ENCODE results near the gene FAM156A. TPM values are rescaled to one million over a fixed set of nuclear protein-coding genes. Genes with fewer than 3 reads are reported as not detected.

The FAM156A gene
- total RNA-seq, 1 donor from 2014 or later = 24.1 TPM

DNA sequence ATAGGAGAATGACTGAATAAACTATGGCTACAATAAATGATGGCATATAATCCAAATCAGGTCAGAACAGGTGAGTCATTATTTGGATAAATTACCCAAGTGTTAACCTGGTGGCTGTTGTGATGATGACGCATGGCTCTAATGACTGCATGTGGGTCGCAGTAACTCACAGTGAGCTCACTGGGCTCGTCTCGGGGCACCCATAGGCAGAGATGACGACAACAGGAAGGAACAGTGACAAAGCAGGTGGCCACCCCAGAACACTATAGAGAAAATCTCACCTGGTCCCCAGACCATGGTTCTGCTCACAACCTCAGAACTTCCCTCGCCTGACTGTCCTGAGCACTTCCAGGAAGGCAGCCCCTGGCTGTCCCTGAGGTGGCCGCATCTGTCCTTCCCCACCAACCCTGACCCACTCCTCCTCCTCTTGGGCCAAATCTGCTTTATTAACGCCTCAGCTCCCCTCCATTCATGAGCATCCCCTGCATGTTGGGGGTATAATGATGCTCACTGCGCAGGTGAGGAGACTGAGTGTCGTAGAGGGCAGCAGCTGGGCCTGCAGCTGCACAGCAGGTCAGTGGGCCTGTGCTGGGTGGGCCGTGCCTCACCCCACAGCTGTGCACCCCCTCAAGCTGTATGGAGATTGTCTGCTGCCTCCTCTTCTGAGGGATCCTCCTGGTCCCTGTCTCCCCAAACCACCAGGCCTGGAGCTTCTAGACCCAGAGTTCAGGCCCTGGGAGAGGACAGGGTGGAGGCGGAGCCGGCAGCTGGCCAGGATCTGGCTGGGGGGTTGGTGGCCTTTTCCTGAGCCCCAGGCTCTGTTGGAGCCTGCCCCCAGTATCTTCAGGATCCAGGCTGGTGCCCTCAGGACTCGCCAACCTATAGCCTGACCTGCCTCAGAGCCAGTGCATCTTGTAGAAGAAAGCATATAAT lies 30.9 kb upstream of the FAM156A start:
- H3K9me3 Mint-ChIP-seq (ENCODE audit: unreplicated experiment) = no peaks in the 10 kb centered on the region
- no peak overlapping the region for H3K27ac Mint-ChIP-seq (ENCODE audit: unreplicated experiment)
- FAIRE-seq (no peak), DNase-seq (ENCODE audit: low read depth) (peak; percentile 17)
- peaks cover 10% of the 10 kb centered on the region for H3K4me1 ChIP-seq (ENCODE audit: insufficient read depth, low read length)
- no peaks in the 10 kb centered on the region for H4K20me1 ChIP-seq (ENCODE audit: insufficient read depth, low read length)
- H3K9ac ChIP-seq (ENCODE audit: low read length) = no peak overlapping the region
- H3K79me2 ChIP-seq (ENCODE audit: insufficient read depth, low read length) = peaks cover 17% of the 10 kb centered on the region
- no peaks in the 10 kb centered on the region for H3K27me3 Mint-ChIP-seq (ENCODE audit: low read depth, unreplicated experiment)
- no peaks in the 10 kb centered on the region for H3K36me3 ChIP-seq (ENCODE audit: insufficient read depth, low read length)
- no peaks in the 10 kb centered on the region for H3K9me3 ChIP-seq (ENCODE audit: insufficient read depth, low read depth, low read length)
- no peaks in the 10 kb centered on the region for H3K36me3 Mint-ChIP-seq (ENCODE audit: low read depth, unreplicated experiment)
- H2AFZ ChIP-seq (ENCODE audit: low read depth, low read length) = no peak overlapping the region
- peak overlapping the region; percentile 12 for H3K27ac ChIP-seq (ENCODE audit: low read depth, low read length)
- H3K4me1 Mint-ChIP-seq (ENCODE audit: low read depth, unreplicated experiment) = peaks cover 7% of the 10 kb centered on the region
- H3K4me3 Mint-ChIP-seq (ENCODE audit: unreplicated experiment) = no peak overlapping the region
- H3K4me3 ChIP-seq (ENCODE audit: insufficient read depth, low read depth, low read length) = no peak overlapping the region
- H3K4me2 ChIP-seq (ENCODE audit: low read length) = no peak overlapping the region
- H3K27me3 ChIP-seq (ENCODE audit: insufficient read depth, low read length) = no peaks in the 10 kb centered on the region
- TF ChIP-seq, protein P1, sequence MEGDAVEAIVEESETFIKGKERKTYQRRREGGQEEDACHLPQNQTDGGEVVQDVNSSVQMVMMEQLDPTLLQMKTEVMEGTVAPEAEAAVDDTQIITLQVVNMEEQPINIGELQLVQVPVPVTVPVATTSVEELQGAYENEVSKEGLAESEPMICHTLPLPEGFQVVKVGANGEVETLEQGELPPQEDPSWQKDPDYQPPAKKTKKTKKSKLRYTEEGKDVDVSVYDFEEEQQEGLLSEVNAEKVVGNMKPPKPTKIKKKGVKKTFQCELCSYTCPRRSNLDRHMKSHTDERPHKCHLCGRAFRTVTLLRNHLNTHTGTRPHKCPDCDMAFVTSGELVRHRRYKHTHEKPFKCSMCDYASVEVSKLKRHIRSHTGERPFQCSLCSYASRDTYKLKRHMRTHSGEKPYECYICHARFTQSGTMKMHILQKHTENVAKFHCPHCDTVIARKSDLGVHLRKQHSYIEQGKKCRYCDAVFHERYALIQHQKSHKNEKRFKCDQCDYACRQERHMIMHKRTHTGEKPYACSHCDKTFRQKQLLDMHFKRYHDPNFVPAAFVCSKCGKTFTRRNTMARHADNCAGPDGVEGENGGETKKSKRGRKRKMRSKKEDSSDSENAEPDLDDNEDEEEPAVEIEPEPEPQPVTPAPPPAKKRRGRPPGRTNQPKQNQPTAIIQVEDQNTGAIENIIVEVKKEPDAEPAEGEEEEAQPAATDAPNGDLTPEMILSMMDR (IDR thresholded peaks at IDR 0.05; ENCODE audit: insufficient read depth, low read depth, low read length) = no peak
- TF ChIP-seq EZH2 (IDR thresholded peaks at IDR 0.05; ENCODE audit: insufficient read depth, low read length) = no peak

DNA sequence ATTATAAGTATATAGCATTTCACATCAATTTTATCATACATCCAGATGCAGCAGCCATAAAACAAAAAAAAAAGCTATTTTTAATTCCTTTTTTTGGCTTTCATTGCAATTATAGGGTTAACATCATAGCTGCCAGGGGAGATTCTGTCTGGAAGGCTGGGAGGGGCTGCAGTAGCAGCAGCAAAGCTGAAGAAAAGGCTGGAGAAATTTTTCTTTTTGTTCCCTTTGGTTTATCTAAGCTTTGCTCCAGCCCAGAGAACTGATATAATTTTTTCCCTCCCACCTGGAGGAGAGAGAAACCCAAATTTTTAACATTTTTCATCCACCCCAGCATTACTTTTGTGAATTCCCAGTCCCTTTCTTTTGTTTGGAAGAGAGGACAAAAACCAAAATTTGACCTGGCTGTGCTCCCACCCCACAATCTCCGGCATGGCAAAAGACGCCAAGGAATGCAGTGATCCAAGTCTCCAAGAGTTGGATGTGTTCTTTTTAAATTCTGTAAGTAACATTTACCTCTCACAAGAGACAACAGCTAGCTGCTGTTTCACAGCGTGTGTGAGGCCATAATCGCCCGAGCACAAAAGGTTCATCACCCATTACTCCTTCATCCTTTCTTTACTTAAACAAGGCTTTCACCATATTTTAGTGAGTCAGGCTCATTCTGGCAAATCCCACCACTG lies 25.1 kb upstream of the FAM156A start:
- Histone ChIP-seq H3K9me3 (ENCODE audit: insufficient read depth, low read depth, low read length) (no peaks in the 10 kb centered on the region), H3K4me3 (ENCODE audit: insufficient read depth, low read depth, low read length) (peak overlapping the region; percentile 5), H3K9ac (ENCODE audit: low read length) (peak overlapping the region; percentile 78), H3K79me2 (ENCODE audit: insufficient read depth, low read length) (peaks cover 11% of the 10 kb centered on the region), H4K20me1 (ENCODE audit: insufficient read depth, low read length) (no peaks in the 10 kb centered on the region), H3K27ac (ENCODE audit: low read depth, low read length) (peak overlapping the region; percentile 52), H3K4me1 (ENCODE audit: insufficient read depth, low read length) (peaks cover 21% of the 10 kb centered on the region), H3K4me2 (ENCODE audit: low read length) (peak overlapping the region; percentile 83), H3K36me3 (ENCODE audit: insufficient read depth, low read length) (no peaks in the 10 kb centered on the region), H3K27me3 (ENCODE audit: insufficient read depth, low read length) (no peaks in the 10 kb centered on the region), H2AFZ (ENCODE audit: low read depth, low read length) (peak overlapping the region; percentile 51)
- DNase-seq (ENCODE audit: low read depth) = peak; percentile 39
- no peaks in the 10 kb centered on the region for H3K9me3 Mint-ChIP-seq (ENCODE audit: unreplicated experiment)
- H3K4me1 Mint-ChIP-seq (ENCODE audit: low read depth, unreplicated experiment) = peaks cover 22% of the 10 kb centered on the region
- H3K27me3 Mint-ChIP-seq (ENCODE audit: low read depth, unreplicated experiment) = no peaks in the 10 kb centered on the region
- H3K36me3 Mint-ChIP-seq (ENCODE audit: low read depth, unreplicated experiment) = no peaks in the 10 kb centered on the region
- FAIRE-seq = peak; percentile 98
- no peak overlapping the region for H3K4me3 Mint-ChIP-seq (ENCODE audit: unreplicated experiment)
- H3K27ac Mint-ChIP-seq (ENCODE audit: unreplicated experiment) = peak overlapping the region; percentile 63
- TF ChIP-seq EZH2 (IDR thresholded peaks at IDR 0.05; ENCODE audit: insufficient read depth, low read length) = no peak
- TF ChIP-seq, protein P1 (IDR thresholded peaks at IDR 0.05; ENCODE audit: insufficient read depth, low read depth, low read length) = no peak

Data from astrocyte (in vitro differentiated cells and primary cell).